Measurements from ENCODE around the gene NPIPA3.

- no peak for TF ChIP-seq SIN3A (conservative IDR thresholded peaks at IDR 0.05 in 1 of 2, IDR thresholded peaks at IDR 0.05 in 1 of 2; ENCODE audit: low read depth in 1 of 2, low read length in 2 of 2)
- no peak for TF ChIP-seq USF2 (IDR thresholded peaks at IDR 0.05; ENCODE audit: low read length)
Measured at GRCh38 chr16:14682121-14682520, 21.1 kb upstream of the NPIPA3 start.

Data from H1 (cell line).